Activated naive CD4-positive, alpha-beta T cell treated with anti-CD3 and anti-CD28 coated beads for 36 hours (primary cell): ENCODE measurements around the gene ABCB8. TPM values are rescaled to one million over a fixed set of nuclear protein-coding genes. Genes with fewer than 3 reads are reported as not detected.

Source experiments
- CTCF ChIA-PET: fragments of 350-600 bp; sonication (Branson Sonifier 250); formaldehyde crosslinking; loops from one replicate; lab custom pipeline; 2021; ENCODE audit warnings: antibody characterized with exemption; lab: Charles Lee
- DNase-seq: peaks from one replicate; pipeline ENCODE4 v3.0.0-alpha.2; 2020
- H3K27ac Mint-ChIP-seq: one replicate; pipeline ENCODE4 v1.8.0; 2021; ENCODE audit warnings: mild to moderate bottlenecking, mixed read lengths
- H3K27me3 Mint-ChIP-seq: one replicate; pipeline ENCODE4 v1.8.0; 2021; ENCODE audit warnings: low read depth, mixed read lengths
- H3K36me3 Mint-ChIP-seq: one replicate; pipeline ENCODE4 v1.8.0; 2021; ENCODE audit warnings: low read depth, mixed read lengths
- H3K4me1 Mint-ChIP-seq: one replicate; pipeline ENCODE4 v1.8.0; 2021; ENCODE audit warnings: low read depth, mixed read lengths
- H3K4me3 Mint-ChIP-seq: one replicate; pipeline ENCODE4 v1.8.0; 2021; ENCODE audit warnings: mild to moderate bottlenecking, moderate library complexity, mixed read lengths
- H3K9me3 Mint-ChIP-seq: one replicate; pipeline ENCODE4 v1.8.0; 2021; ENCODE audit warnings: mixed read lengths
- intact Hi-C: fragments of 100-400 bp; cut with micrococcal nuclease; formaldehyde crosslinking; loops from one replicate; pipeline ENCODE4 v1.15.1; 2023
- total RNA-seq, 2 experiments: library from RNA; stranded (reverse); gene quantifications; one replicate each; pipeline ENCODE4 v1.2.3, GENCODE V29; 2021

Gene ABCB8
- total RNA-seq, 2 experiments from 2014 or later = 41.3 to 47.8 TPM

GRCh38 chr7:150999001-150999400 is 29.2 kb upstream of the ABCB8 start:
- CTCF ChIA-PET = no interaction called here
- no peaks in the 10 kb centered on the region for H3K9me3 Mint-ChIP-seq
- H3K27ac Mint-ChIP-seq = no peak overlapping the region
- H3K4me3 Mint-ChIP-seq = no peak overlapping the region
- H3K4me1 Mint-ChIP-seq = peaks cover 38% of the 10 kb centered on the region
- DNase-seq = no peak
- no peaks in the 10 kb centered on the region for H3K27me3 Mint-ChIP-seq
- H3K36me3 Mint-ChIP-seq = no peaks in the 10 kb centered on the region
- intact Hi-C loops = no loop called here

- H3K9me3 Mint-ChIP-seq = no peaks in the 10 kb centered on the region
- H3K36me3 Mint-ChIP-seq = peaks cover 2% of the 10 kb centered on the region
- CTCF ChIA-PET = interaction anchor here (0.7 kb wide), 1 partner anchor 11 kb away, joined by 3 read pairs; no protein-coding TSS in a partner anchor
- no peak overlapping the region for H3K27ac Mint-ChIP-seq
- peaks cover 34% of the 10 kb centered on the region for H3K4me1 Mint-ChIP-seq
- H3K4me3 Mint-ChIP-seq = no peak overlapping the region
- no peaks in the 10 kb centered on the region for H3K27me3 Mint-ChIP-seq
- intact Hi-C loops = no loop called here
- no peak for DNase-seq
Observed at GRCh38 chr7:150999497-151000230, 28.6 kb upstream of the ABCB8 start.

- CTCF ChIA-PET = no interaction called here
- no peak for DNase-seq
- Mint-ChIP-seq H3K4me3 (no peak overlapping the region), H3K36me3 (peaks cover 2% of the 10 kb centered on the region), H3K4me1 (peaks cover 29% of the 10 kb centered on the region), H3K27me3 (no peaks in the 10 kb centered on the region), H3K27ac (no peak overlapping the region), H3K9me3 (no peaks in the 10 kb centered on the region)
- intact Hi-C loops = no loop called here
Observed at GRCh38 chr7:151000897-151001495, 27.3 kb upstream of the ABCB8 start.

- Mint-ChIP-seq H3K9me3 (no peaks in the 10 kb centered on the region), H3K27me3 (no peaks in the 10 kb centered on the region), H3K4me1 (peaks cover 26% of the 10 kb centered on the region), H3K27ac (no peak overlapping the region), H3K4me3 (no peak overlapping the region), H3K36me3 (peaks cover 2% of the 10 kb centered on the region)
- intact Hi-C loops = no loop called here
- CTCF ChIA-PET = no interaction called here
- no peak for DNase-seq
Observed at GRCh38 chr7:151001546-151001945, 26.7 kb upstream of the ABCB8 start.

- Mint-ChIP-seq H3K4me3 (no peak overlapping the region), H3K4me1 (peaks cover 21% of the 10 kb centered on the region)
- CTCF ChIA-PET = interaction anchor here (1.0 kb wide), 1 partner anchor 41 kb away, joined by 3 read pairs; no protein-coding TSS in a partner anchor
Observed at GRCh38 chr7:151003572-151003971, 24.7 kb upstream of the ABCB8 start.

GRCh38 chr7:151005566-151005965 is 22.7 kb upstream of the ABCB8 start:
- CTCF ChIA-PET = interaction anchor here (1.3 to 1.4 kb wide), 2 partner anchors 9 to 13 kb away, joined by 4 to 5 read pairs; no protein-coding TSS in a partner anchor
- no peak overlapping the region for H3K27ac Mint-ChIP-seq
- intact Hi-C loops = no loop called here

More at GRCh38 chr7:151003572-151003971, 24.7 kb upstream of the ABCB8 start:
- DNase-seq = no peak
- peaks cover 2% of the 10 kb centered on the region for H3K36me3 Mint-ChIP-seq
- no peaks in the 10 kb centered on the region for H3K9me3 Mint-ChIP-seq
- no peak overlapping the region for H3K27ac Mint-ChIP-seq
- H3K27me3 Mint-ChIP-seq = no peaks in the 10 kb centered on the region
- intact Hi-C loops = no loop called here

GRCh38 chr7:151006590-151007300 is 21.5 kb upstream of the ABCB8 start:
- H3K4me1 Mint-ChIP-seq = peaks cover 34% of the 10 kb centered on the region
- no peaks in the 10 kb centered on the region for H3K9me3 Mint-ChIP-seq
- no peak for DNase-seq
- peaks cover 2% of the 10 kb centered on the region for H3K36me3 Mint-ChIP-seq
- intact Hi-C loops = no loop called here
- no peaks in the 10 kb centered on the region for H3K27me3 Mint-ChIP-seq
- H3K4me3 Mint-ChIP-seq = no peak overlapping the region
- no peak overlapping the region for H3K27ac Mint-ChIP-seq
- CTCF ChIA-PET = interaction anchor here (0.6 to 5.3 kb wide), 8 partner anchors 8 to 165 kb away, joined by 3 to 29 read pairs (median 4); no protein-coding TSS in a partner anchor

More at GRCh38 chr7:151005566-151005965, 22.7 kb upstream of the ABCB8 start:
- no peak for DNase-seq
- Mint-ChIP-seq H3K27me3 (no peaks in the 10 kb centered on the region), H3K9me3 (no peaks in the 10 kb centered on the region), H3K36me3 (peaks cover 2% of the 10 kb centered on the region), H3K4me3 (no peak overlapping the region), H3K4me1 (peaks cover 25% of the 10 kb centered on the region)

- H3K9me3 Mint-ChIP-seq = no peaks in the 10 kb centered on the region
- CTCF ChIA-PET = interaction anchor here (0.6 to 5.3 kb wide), 12 partner anchors 10 to 165 kb away, joined by 3 to 29 read pairs (median 4); partner anchors contain the start of gene ATG9B
- no peak overlapping the region for H3K27ac Mint-ChIP-seq
- H3K27me3 Mint-ChIP-seq = no peaks in the 10 kb centered on the region
- intact Hi-C loops = no loop called here
- peaks cover 2% of the 10 kb centered on the region for H3K36me3 Mint-ChIP-seq
- DNase-seq = no peak
- peaks cover 42% of the 10 kb centered on the region for H3K4me1 Mint-ChIP-seq
- H3K4me3 Mint-ChIP-seq = peak overlapping the region; percentile 70
Observed at GRCh38 chr7:151007469-151007898, 20.8 kb upstream of the ABCB8 start.

GRCh38 chr7:151008143-151008510 is 20.1 kb upstream of the ABCB8 start:
- DNase-seq = peak; percentile 52

GRCh38 chr7:151008511-151009323 is 19.5 kb upstream of the ABCB8 start:
- Mint-ChIP-seq H3K27me3 (no peaks in the 10 kb centered on the region), H3K4me1 (peaks cover 52% of the 10 kb centered on the region), H3K27ac (peak overlapping the region; percentile 71), H3K4me3 (peak overlapping the region; percentile 70), H3K36me3 (peaks cover 2% of the 10 kb centered on the region), H3K9me3 (no peaks in the 10 kb centered on the region)
- intact Hi-C loops = no loop called here
- peak; percentile 70 for DNase-seq
- CTCF ChIA-PET = interaction anchor here (0.8 to 5.3 kb wide), 18 partner anchors 9 to 115 kb away, joined by 3 to 29 read pairs (median 5); partner anchors contain the start of gene ATG9B

More at GRCh38 chr7:151008143-151008510, 20.1 kb upstream of the ABCB8 start:
- Mint-ChIP-seq H3K4me3 (peak overlapping the region; percentile 70), H3K27ac (peak overlapping the region; percentile 71), H3K9me3 (no peaks in the 10 kb centered on the region), H3K27me3 (no peaks in the 10 kb centered on the region), H3K36me3 (peaks cover 2% of the 10 kb centered on the region), H3K4me1 (peaks cover 48% of the 10 kb centered on the region)
- intact Hi-C loops = no loop called here
- CTCF ChIA-PET = interaction anchor here (0.8 to 5.3 kb wide), 17 partner anchors 9 to 110 kb away, joined by 3 to 29 read pairs (median 5); partner anchors contain the start of gene ATG9B

GRCh38 chr7:151009327-151010036 is 18.8 kb upstream of the ABCB8 start:
- Mint-ChIP-seq H3K27me3 (no peaks in the 10 kb centered on the region), H3K4me3 (no peak overlapping the region), H3K36me3 (peaks cover 1% of the 10 kb centered on the region), H3K4me1 (peaks cover 59% of the 10 kb centered on the region), H3K9me3 (no peaks in the 10 kb centered on the region), H3K27ac (no peak overlapping the region)
- no peak for DNase-seq
- intact Hi-C loops = loop anchor here (5.0 kb wide), 1 partner anchor 343 kb away; no protein-coding TSS in a partner anchor
- CTCF ChIA-PET = interaction anchor here (0.6 to 5.3 kb wide), 20 partner anchors 8 to 268 kb away, joined by 3 to 29 read pairs (median 5); no protein-coding TSS in a partner anchor
